Brain microvascular endothelial cell (primary cell): ENCODE results near the gene CACNA1D.
"Not testable (repeated sequence)": the region's sequence is repeated elsewhere in the genome, so short reads cannot be mapped to it uniquely, and the experiment has no call there.

Source experiments
- DNase-seq: peaks from one replicate; pipeline ENCODE4 v3.0.0-alpha.2; 2020
- H3K27ac ChIP-seq: fragments of 250-450 bp; sonication (Bioruptor Pico); 2 replicates; pipeline ENCODE4 v1.5.1; 2020; ENCODE audit warnings: mild to moderate bottlenecking, moderate library complexity
- H3K27me3 ChIP-seq: fragments of 250-450 bp; sonication (Bioruptor Pico); replicated peaks from 2 replicates; pipeline ENCODE4 v1.5.1; 2020; ENCODE audit warnings: mild to moderate bottlenecking
- H3K36me3 ChIP-seq: fragments of 250-450 bp; sonication (Bioruptor Pico); replicated peaks from 2 replicates; pipeline ENCODE4 v1.5.1; 2020; ENCODE audit warnings: mild to moderate bottlenecking
- H3K4me3 ChIP-seq: 2 replicates; pipeline ENCODE4 v1.5.1; 2011; ENCODE audit warnings: low read depth, mild to moderate bottlenecking, control low read depth, low read length, moderate library complexity
- CTCF ChIP-seq: IDR thresholded peaks from 2 replicates; pipeline ENCODE4 v1.5.1; 2011; ENCODE audit warnings: low read depth, mild to moderate bottlenecking, moderate library complexity, low read length, control low read depth, inconsistent platforms; ENCODE audit errors: missing control alignments
- in situ Hi-C: cut with HindIII; loops from 2 replicates; pipeline ENCODE4 v1.10.0; 2017; ENCODE audit warnings: low sequenced_read_pairs, low pct_ligation_motif_present

CACNA1D gene

GRCh38 chr3:53651927-53652326 is 157.5 kb downstream of the CACNA1D start:
- H3K27ac ChIP-seq = no peak overlapping the region
- H3K27me3 ChIP-seq = no peaks in the 10 kb centered on the region
- DNase-seq = no peak
- no peaks in the 10 kb centered on the region for H3K36me3 ChIP-seq
- H3K4me3 ChIP-seq = no peak overlapping the region
- no peak for TF ChIP-seq CTCF
- in situ Hi-C loops = no loop called here

- DNase-seq = no peak
- no peak for TF ChIP-seq CTCF
- in situ Hi-C loops = no loop called here
- no peak overlapping the region for H3K4me3 ChIP-seq
- no peak overlapping the region for H3K27ac ChIP-seq
- H3K27me3 ChIP-seq = no peaks in the 10 kb centered on the region
- H3K36me3 ChIP-seq = no peaks in the 10 kb centered on the region
Measured at GRCh38 chr3:53657651-53658050, 163.2 kb downstream of the CACNA1D start.

GRCh38 chr3:53658613-53659193 is 164.3 kb downstream of the CACNA1D start:
- Histone ChIP-seq H3K27me3 (no peaks in the 10 kb centered on the region), H3K36me3 (no peaks in the 10 kb centered on the region), H3K4me3 (no peak overlapping the region), H3K27ac (no peak overlapping the region)
- in situ Hi-C loops = no loop called here
- no peak for TF ChIP-seq CTCF
- no peak for DNase-seq

DNA sequence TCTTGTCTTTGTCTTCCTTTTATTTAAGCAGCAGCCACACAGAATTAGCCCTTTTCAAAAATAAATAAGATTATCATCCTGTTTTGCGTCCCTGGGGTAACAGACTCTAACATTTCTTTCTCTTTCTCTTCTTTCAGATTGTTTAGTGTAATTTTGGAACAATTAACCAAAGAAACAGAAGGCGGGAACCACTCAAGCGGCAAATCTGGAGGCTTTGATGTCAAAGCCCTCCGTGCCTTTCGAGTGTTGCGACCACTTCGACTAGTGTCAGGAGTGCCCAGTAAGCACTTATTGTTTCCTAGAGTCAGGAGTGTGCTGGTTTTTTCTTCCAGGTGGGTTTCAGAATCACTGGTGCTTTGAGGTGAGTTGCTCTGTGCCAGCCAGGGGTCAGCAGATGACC is 165.6 kb downstream of the CACNA1D start:
- Histone ChIP-seq H3K4me3 (no peak overlapping the region), H3K27me3 (no peaks in the 10 kb centered on the region), H3K27ac (no peak overlapping the region), H3K36me3 (no peaks in the 10 kb centered on the region)
- DNase-seq = no peak
- no peak for TF ChIP-seq CTCF
- in situ Hi-C loops = no loop called here

DNA sequence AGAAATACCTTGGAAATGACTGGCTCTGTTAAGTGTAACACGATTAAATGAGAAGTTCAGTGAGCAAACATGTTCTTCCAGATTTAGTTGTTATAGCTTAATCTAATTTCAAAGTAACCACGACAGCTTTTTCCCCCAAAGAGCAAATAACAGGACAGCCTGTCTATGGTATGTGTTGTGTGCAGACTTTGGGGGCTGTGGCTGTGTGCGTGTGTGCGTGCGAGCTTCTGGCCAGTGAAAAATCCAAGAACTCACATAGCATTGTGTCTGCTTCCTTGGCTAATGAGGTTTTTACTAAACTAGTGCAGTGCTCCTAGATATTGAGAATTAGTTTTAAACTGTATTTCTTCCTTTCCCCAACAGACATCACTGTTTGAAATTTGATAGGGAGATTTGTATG is 167.1 kb downstream of the CACNA1D start:
- no peak overlapping the region for H3K27ac ChIP-seq
- DNase-seq = no peak
- no peak for TF ChIP-seq CTCF
- H3K4me3 ChIP-seq = no peak overlapping the region
- in situ Hi-C loops = no loop called here
- H3K36me3 ChIP-seq = no peaks in the 10 kb centered on the region
- H3K27me3 ChIP-seq = no peaks in the 10 kb centered on the region

DNA sequence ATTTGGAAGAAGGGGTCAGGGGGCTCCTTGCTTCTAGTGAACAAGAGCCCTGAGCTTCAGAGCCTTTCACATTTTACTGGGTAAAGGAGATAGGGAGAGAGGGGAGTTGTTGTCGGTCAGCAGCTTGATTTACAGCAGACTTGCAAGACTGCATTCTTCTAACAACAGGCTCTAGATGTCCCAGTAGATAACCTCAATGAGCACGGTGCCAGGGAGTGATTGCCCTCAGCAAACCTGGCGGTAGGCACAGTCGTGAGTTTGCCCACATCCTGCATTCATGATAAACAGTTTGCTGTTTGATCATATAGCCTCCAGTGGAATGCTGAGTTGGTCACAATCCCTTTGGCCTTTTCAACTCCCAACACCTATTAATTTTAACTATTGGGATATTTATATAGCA is 170.4 kb downstream of the CACNA1D start:
- in situ Hi-C loops, H3K27me3 ChIP-seq, DNase-seq, H3K36me3 ChIP-seq, H3K4me3 ChIP-seq, H3K27ac ChIP-seq: not testable (repeated sequence)
